WTC11 (cell line): ENCODE data around the gene IFNG. TPM values are rescaled to one million over a fixed set of nuclear protein-coding genes. Genes with fewer than 3 reads are reported as not detected.

Source experiments
- ATAC-seq: fragments of 200-7000 bp; cut with Tn5 transposase; 2 replicates; pipeline ENCODE4 v1.10.0; 2021; ENCODE audit warnings: mild to moderate bottlenecking, moderate library complexity
- CTCF ChIA-PET: fragments of 300-600 bp; sonication (Branson Sonifier 250); formaldehyde crosslinking; loops from one replicate; lab custom pipeline; 2021; ENCODE audit warnings: antibody characterized with exemption; lab: Charles Lee
- POLR2A ChIA-PET: fragments of 350-600 bp; sonication (Branson Sonifier 250); formaldehyde crosslinking; loops from one replicate; lab custom pipeline; 2021; ENCODE audit warnings: antibody characterized with exemption; lab: Charles Lee
- DNase-seq: peaks from one replicate; pipeline ENCODE4 v3.0.0; 2021; ENCODE audit warnings: low spot score
- H3K27ac Mint-ChIP-seq: 2 replicates; pipeline ENCODE4 v1.8.0; 2021; ENCODE audit warnings: mixed read lengths
- H3K27me3 Mint-ChIP-seq: 2 replicates; pipeline ENCODE4 v1.8.0; 2021; ENCODE audit warnings: low read depth, mild to moderate bottlenecking, moderate library complexity, mixed read lengths
- H3K36me3 Mint-ChIP-seq: 2 replicates; pipeline ENCODE4 v1.8.0; 2021; ENCODE audit warnings: mixed read lengths
- H3K4me1 Mint-ChIP-seq: 2 replicates; pipeline ENCODE4 v1.8.0; 2022; ENCODE audit warnings: mixed read lengths
- H3K4me3 Mint-ChIP-seq: 2 replicates; pipeline ENCODE4 v1.8.0; 2021; ENCODE audit warnings: mild to moderate bottlenecking, moderate library complexity, mixed read lengths
- H3K9me3 Mint-ChIP-seq: 2 replicates; pipeline ENCODE4 v1.8.0; 2021; ENCODE audit warnings: mixed read lengths
- AFF4 ChIP-seq: sonication (generic); formaldehyde crosslinking; IDR thresholded peaks from 2 replicates; pipeline ENCODE4 v1.8.1; 2023; ENCODE audit warnings: mild to moderate bottlenecking, missing genetic modification reagents, borderline replicate concordance
- ARID4B ChIP-seq: sonication (generic); formaldehyde crosslinking; IDR thresholded peaks from 2 replicates; pipeline ENCODE4 v1.8.0; 2023; ENCODE audit warnings: missing genetic modification reagents, mild to moderate bottlenecking, borderline replicate concordance
- ATF6 ChIP-seq: sonication (generic); formaldehyde crosslinking; IDR thresholded peaks from 2 replicates; pipeline ENCODE4 v1.8.1; 2023; ENCODE audit warnings: mild to moderate bottlenecking, missing genetic modification reagents
- CREB1 ChIP-seq: sonication (generic); formaldehyde crosslinking; IDR thresholded peaks from 2 replicates; pipeline ENCODE4 v1.8.0; 2023; ENCODE audit warnings: mild to moderate bottlenecking, missing genetic modification reagents
- ESRRA ChIP-seq: sonication (generic); formaldehyde crosslinking; IDR thresholded peaks from 2 replicates; pipeline ENCODE4 v1.8.1; 2022; ENCODE audit warnings: mild to moderate bottlenecking, missing genetic modification reagents, borderline replicate concordance
- NFATC4 ChIP-seq: fragments of 250-450 bp; sonication (Bioruptor Pico); IDR thresholded peaks from 2 replicates; pipeline ENCODE4 v1.9.0; 2021; ENCODE audit warnings: mild to moderate bottlenecking
- PRDM15 ChIP-seq: sonication (generic); formaldehyde crosslinking; IDR thresholded peaks from 2 replicates; pipeline ENCODE4 v1.8.0; 2022; ENCODE audit warnings: missing genetic modification reagents
- PREB ChIP-seq: sonication (generic); formaldehyde crosslinking; IDR thresholded peaks from 2 replicates; pipeline ENCODE4 v1.8.1; 2022; ENCODE audit warnings: mild to moderate bottlenecking, missing genetic modification reagents, moderate library complexity, borderline replicate concordance
- SMAD3 ChIP-seq: sonication (generic); formaldehyde crosslinking; IDR thresholded peaks from 2 replicates; pipeline ENCODE4 v1.8.0; 2022; ENCODE audit warnings: missing genetic modification reagents, mild to moderate bottlenecking, borderline replicate concordance
- ZBTB21 ChIP-seq: sonication (generic); formaldehyde crosslinking; IDR thresholded peaks from 2 replicates; pipeline ENCODE4 v1.8.1; 2023; ENCODE audit warnings: mild to moderate bottlenecking, missing genetic modification reagents, borderline replicate concordance
- ZBTB43 ChIP-seq: sonication (generic); formaldehyde crosslinking; IDR thresholded peaks from 2 replicates; pipeline ENCODE4 v1.8.1; 2023; ENCODE audit warnings: mild to moderate bottlenecking, missing genetic modification reagents
- ZNF263 ChIP-seq: sonication (generic); formaldehyde crosslinking; IDR thresholded peaks from 2 replicates; pipeline ENCODE4 v1.8.1; 2022; ENCODE audit warnings: low read depth, mild to moderate bottlenecking, moderate library complexity, missing genetic modification reagents
- ZNF396 ChIP-seq: fragments of 250-450 bp; sonication (Bioruptor Pico); IDR thresholded peaks from 2 replicates; pipeline ENCODE4 v1.8.0; 2021; ENCODE audit warnings: mild to moderate bottlenecking, moderate library complexity, borderline replicate concordance
- ZNF512 ChIP-seq: sonication (generic); formaldehyde crosslinking; IDR thresholded peaks from 2 replicates; pipeline ENCODE4 v1.8.1; 2022; ENCODE audit warnings: missing genetic modification reagents, borderline replicate concordance
- ZNF671 ChIP-seq: fragments of 250-450 bp; sonication (Bioruptor Pico); IDR thresholded peaks from 2 replicates; pipeline ENCODE4 v1.8.0; 2021; ENCODE audit warnings: mild to moderate bottlenecking
- total RNA-seq: library from RNA; stranded (reverse); gene quantifications from 3 replicates; pipeline ENCODE4 v1.2.3, GENCODE V29; 2021

The IFNG gene
- total RNA-seq, 1 experiment from 2014 or later = 0.42 TPM

GRCh38 chr12:68131867-68132414 lies 27.6 kb downstream of the IFNG start (continued):
- TF ChIP-seq ATF6 (CRISPR knock-in tag) = no peak
- TF ChIP-seq ZNF512 (CRISPR knock-in tag) = no peak
- no peak for TF ChIP-seq ZNF396
- TF ChIP-seq CREB1 (CRISPR knock-in tag) = no peak
- no peak for TF ChIP-seq ZBTB21 (CRISPR knock-in tag)
- TF ChIP-seq AFF4 (CRISPR knock-in tag) = no peak
- no peak for TF ChIP-seq NFATC4 (CRISPR knock-in tag)
- TF ChIP-seq PREB = no peak
- no peak for TF ChIP-seq SMAD3 (CRISPR knock-in tag)
- TF ChIP-seq ESRRA (CRISPR knock-in tag) = no peak
- TF ChIP-seq, all 79 proteins: peak for 0

- peaks cover 36% of the 10 kb centered on the region for H3K36me3 Mint-ChIP-seq
- H3K27ac Mint-ChIP-seq = no peak overlapping the region
- H3K4me1 Mint-ChIP-seq = peaks cover 15% of the 10 kb centered on the region
- ChIA-PET POLR2A (no interaction called here), CTCF (no interaction called here)
- no peak overlapping the region for H3K4me3 Mint-ChIP-seq
- DNase-seq (no peak), ATAC-seq (no peak)
- H3K9me3 Mint-ChIP-seq = peaks cover 49% of the 10 kb centered on the region
- no peaks in the 10 kb centered on the region for H3K27me3 Mint-ChIP-seq
- TF ChIP-seq PRDM15 (CRISPR knock-in tag) (no peak), ZNF263 (CRISPR knock-in tag) (no peak), ARID4B (CRISPR knock-in tag) (no peak), SMAD3 (CRISPR knock-in tag) (no peak), ZNF671 (CRISPR knock-in tag) (no peak), ZBTB43 (CRISPR knock-in tag) (no peak)
These were observed 29.6 kb downstream of the IFNG start for GRCh38 chr12:68129979-68130378.
